SU-DHL-6 (cell line): ENCODE measurements around the gene BARD1.

Experiments used
- CTCF ChIP-seq: fragments of 200-600 bp; sonication (generic); IDR thresholded peaks from one replicate; pipeline ENCODE4 v1.5.1; 2017; ENCODE audit warnings: antibody characterized with exemption, mild to moderate bottlenecking, low read length, moderate library complexity; ENCODE audit not compliant: insufficient read depth, poor library complexity, severe bottlenecking
- EZH2phosphoT487 ChIP-seq: fragments of 200-600 bp; sonication (generic), shearing (Covaris generic); conservative IDR thresholded peaks from 2 replicates; pipeline ENCODE4 v1.6.1; 2018; ENCODE audit warnings: mild to moderate bottlenecking, antibody characterized with exemption, low read length, moderate library complexity, mixed read lengths

GRCh38 chr2:214837466-214837865 is 28.0 kb upstream of the BARD1 start:
- TF ChIP-seq CTCF (no peak), EZH2phosphoT487 (no peak)
